Sciatic nerve (tissue), 2 donors: Measurements from ENCODE around the gene RPL18. TPM values are rescaled to one million over a fixed set of nuclear protein-coding genes. Genes with fewer than 3 reads are reported as not detected.
"Not testable (repeated sequence)": the region's sequence is repeated elsewhere in the genome, so short reads cannot be mapped to it uniquely, and the experiment has no call there.

ENCODE experiments used
- ATAC-seq: fragments of 200-7000 bp; cut with Tn5 transposase; one replicate; pipeline ENCODE4 v1.9.1; 2020; ENCODE audit warnings: mild to moderate bottlenecking, moderate library complexity
- DNase-seq: peaks from one replicate; pipeline ENCODE4 v3.0.0-alpha.2; 2020; ENCODE audit warnings: low spot score
- intact Hi-C: fragments of 100-400 bp; cut with DNase I; formaldehyde crosslinking; loops from one replicate; pipeline ENCODE4 v1.14.2; 2022
- total RNA-seq: library from RNA; stranded (reverse); fragmentation: NEBNext Ultra II Directional; extraction: Animal tissue kit (Norgen Biotek cat#: 25700); gene quantifications from one replicate; pipeline ENCODE4 v1.2.1, GENCODE V29; 2021
- donor health status: DM: no; HTN: no; CAD: no.
- donor health status: DM: no; HTN: no; CAD: no.

The RPL18 gene
- 789 TPM for total RNA-seq

GRCh38 chr19:48618916-48619691 lies at the start of gene RPL18, which contains the start of gene SPHK2:
TSS of gene RPL18 (minus strand) at chr19:48619178. CDS start at chr19:48619143, 35 bp downstream.
TSS of gene SPHK2 (plus strand) at chr19:48619506. CDS start at chr19:48620515, 1,009 bp downstream.
- intact Hi-C loops = no loop called here
- peak; percentile 97 for DNase-seq
- ATAC-seq = peak; percentile 95

DNA sequence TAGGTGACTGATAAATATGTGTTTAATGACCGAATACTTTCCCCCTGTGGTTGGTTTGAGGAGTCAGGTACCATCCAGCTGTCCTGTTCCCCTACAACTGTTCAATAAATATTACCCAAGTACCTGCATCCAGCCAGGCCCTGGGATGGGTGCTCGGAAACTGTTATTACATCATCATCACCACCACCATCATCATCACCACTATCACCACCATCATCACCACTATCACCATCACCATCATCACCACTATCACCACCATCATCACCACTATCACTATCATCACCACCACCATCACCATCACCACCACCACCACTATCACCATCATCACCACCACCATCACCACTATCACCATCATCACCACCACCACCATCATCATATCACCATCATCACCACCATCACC lies 49.8 kb upstream of the RPL18 start:
- intact Hi-C loops = no loop called here
- no peak for DNase-seq
- ATAC-seq = no peak

DNA sequence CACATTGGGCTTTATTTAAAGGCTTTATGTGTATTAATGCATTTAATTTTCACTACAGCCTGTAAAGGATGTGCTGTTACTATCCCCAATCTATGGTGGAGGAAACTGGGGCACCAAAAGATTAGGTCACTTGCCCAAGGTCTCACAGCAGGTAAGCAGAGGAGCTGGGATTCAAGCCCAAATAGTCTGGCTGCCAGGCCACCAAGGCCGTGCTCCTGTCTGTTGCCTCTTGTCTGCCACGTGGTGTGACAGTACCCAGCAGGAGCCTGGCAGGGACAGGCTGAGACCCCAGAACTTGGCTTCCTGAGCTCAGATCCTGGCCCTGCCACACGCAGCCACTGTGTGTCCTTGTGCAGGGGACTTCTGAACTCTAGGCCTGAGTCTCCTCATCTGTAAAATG lies 49.4 kb upstream of the RPL18 start:
- DNase-seq (no peak), ATAC-seq (no peak)
- intact Hi-C loops = no loop called here

GRCh38 chr19:48665786-48666185 lies 46.8 kb upstream of the RPL18 start:
- intact Hi-C loops = no loop called here
- DNase-seq (no peak), ATAC-seq (no peak)

- DNase-seq (no peak), ATAC-seq (no peak)
- intact Hi-C loops = no loop called here
Measured at GRCh38 chr19:48664476-48664875, 45.5 kb upstream of the RPL18 start.

DNA sequence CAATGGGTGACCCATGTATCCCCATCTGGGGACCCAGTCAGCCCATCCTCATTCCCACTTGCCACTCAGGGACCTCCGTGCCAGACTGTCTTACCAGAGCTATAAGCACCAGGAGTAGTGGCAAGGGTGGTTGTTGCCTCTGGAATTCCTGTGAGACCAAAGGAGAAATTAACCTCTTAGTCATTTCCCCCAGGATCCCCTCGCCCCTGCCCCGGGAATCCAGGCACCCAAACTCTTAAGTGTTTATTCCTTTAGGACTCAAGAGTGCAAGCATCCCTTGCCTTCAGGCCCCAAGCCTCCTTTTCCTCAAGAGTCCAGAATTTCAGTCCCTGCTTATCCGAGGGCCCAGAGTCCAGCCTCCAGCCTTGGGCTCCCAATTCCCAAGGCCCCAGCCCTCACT lies 44.7 kb upstream of the RPL18 start:
- DNase-seq = no peak
- no peak for ATAC-seq
- intact Hi-C loops = no loop called here

DNA sequence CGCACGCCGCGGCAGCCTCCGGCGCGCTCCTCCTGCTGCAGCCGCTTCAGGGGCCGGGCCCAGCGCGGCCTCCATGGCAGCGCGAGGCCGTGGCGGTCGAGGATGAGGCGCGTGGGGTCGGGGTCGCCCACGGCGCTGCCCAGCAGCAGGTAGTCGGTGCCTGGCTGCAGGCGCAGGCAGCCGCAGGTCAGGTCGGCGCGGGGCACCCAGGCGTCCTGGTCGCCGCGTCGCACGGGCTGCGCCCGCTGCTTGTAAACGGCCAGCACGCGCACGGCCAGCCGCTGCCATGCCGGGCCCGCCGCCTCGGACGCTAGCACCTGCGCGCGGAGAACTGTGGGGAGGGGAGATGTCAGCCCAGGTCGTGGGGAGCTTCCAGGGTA lies 42.7 kb upstream of the RPL18 start:
- ATAC-seq = no peak
- no peak for DNase-seq
- intact Hi-C loops = no loop called here

DNA sequence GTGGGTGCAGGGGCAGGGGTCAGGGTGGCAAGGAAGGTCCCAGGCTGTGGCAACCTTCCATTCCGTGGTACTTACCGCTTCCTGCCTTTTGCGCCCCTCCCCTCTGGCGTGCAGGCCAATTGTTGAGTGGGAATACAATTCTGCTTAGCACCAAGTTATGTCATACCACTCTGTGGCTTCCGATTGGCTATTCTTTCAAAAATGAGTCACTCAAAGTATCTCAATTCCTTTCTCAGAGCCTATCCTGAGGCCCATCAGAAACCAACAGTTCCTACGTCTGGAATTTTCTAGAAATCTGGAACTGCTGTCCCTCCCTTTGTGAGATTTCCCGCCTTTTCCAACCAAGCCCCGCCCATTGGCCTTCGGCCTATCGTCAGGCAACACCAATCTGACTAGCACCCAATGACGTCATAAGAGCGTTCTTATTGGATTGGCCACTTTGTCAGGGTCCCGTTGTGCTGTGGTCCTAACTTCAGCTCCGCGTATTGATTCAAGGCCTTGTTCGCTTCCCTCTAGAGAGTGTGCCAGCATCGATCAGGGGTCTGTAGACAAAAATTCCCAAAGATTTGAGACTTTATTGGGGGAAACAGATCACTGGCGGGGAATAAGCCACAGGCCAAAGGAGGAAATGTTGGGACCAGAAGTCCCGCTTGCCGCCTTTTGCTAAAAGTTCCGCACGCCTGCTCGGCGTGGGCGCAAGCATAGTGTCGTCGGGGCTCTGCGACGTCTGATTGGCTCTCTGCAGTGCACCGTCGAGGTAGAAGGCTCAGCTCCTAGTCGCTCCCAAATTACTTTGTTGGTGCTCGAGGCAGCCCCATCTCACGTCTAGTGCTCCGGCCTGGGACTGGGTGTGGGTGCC lies 42.1 kb upstream of the RPL18 start:
- peak; percentile 86 for ATAC-seq
- peak; percentile 94 for DNase-seq
- intact Hi-C loops = no loop called here

DNA sequence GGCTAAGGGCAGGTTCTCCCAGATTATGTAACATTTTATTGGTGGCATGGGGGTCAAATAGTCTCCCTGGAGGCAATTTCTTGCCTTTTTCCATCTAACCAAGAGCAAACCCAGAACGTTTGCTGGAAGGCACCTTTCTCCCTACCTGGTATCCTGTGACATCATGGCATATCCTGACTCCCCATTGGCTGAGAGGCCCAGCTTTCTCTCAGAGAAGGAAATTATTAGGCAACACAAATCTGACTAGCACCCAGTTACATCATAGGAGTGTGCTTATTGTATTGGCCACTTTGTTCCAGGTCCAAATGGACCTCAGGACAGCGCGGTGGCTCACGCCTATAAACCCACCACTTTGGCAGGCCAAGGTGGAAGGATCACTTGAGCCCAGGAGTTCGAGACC lies 40.8 kb upstream of the RPL18 start:
- no peak for DNase-seq
- no peak for ATAC-seq
- intact Hi-C loops = no loop called here

GRCh38 chr19:48658483-48658882 lies 39.5 kb upstream of the RPL18 start:
- intact Hi-C loops = no loop called here
- ATAC-seq = no peak
- DNase-seq = no peak

DNA sequence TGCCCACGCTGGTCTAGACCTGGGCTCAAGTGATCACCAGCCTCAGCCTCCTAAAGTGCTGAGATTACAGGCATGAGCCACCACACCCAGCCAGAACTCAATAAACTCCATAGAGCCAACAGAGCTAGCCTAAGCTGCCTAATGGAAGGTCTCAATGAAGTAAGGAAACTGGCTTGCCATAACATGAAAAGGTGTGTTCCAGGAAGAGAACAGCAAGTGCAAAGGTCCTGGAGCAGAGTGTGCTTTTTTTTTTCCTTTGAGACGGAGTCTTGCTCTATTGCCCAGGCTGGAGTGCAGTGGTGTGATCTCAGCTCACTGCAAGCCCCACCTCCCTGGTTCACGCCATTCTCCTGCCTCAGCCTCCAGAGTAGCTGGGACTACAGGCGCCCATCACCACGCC lies 38.9 kb upstream of the RPL18 start:
- DNase-seq, ATAC-seq, intact Hi-C loops: not testable (repeated sequence)

DNA sequence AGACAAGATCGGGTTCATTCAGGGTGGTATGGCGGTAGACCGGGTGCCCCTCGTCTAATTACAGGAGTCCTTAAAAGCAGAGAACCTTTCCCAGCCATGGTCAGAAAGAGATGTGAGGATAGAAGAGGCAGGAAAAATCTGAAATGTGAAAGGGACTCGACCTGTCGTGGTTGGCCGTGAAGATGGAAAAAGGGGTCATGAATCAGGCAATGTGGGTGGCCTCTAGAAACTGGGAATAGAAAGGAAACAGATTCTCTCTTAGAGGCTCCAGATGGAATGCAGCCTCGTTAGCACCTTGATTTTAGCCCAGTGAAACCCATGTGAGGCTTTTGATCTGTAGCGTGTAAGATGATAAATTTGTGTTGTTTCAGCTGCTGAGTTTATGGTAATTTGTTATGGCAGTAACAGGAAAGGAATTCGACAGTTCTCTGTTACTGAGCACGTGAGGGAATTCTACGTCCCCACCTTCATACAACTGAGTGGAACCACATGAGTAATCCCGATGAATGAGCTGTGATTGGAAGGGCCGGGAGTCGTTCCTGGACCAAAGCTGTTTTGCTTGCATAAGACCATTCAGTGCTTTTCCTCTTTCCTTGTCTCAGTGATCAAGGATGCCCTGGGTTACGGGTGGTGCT lies 38.0 kb upstream of the RPL18 start:
- peak; percentile 73 for ATAC-seq
- no peak for DNase-seq
- intact Hi-C loops = no loop called here

DNA sequence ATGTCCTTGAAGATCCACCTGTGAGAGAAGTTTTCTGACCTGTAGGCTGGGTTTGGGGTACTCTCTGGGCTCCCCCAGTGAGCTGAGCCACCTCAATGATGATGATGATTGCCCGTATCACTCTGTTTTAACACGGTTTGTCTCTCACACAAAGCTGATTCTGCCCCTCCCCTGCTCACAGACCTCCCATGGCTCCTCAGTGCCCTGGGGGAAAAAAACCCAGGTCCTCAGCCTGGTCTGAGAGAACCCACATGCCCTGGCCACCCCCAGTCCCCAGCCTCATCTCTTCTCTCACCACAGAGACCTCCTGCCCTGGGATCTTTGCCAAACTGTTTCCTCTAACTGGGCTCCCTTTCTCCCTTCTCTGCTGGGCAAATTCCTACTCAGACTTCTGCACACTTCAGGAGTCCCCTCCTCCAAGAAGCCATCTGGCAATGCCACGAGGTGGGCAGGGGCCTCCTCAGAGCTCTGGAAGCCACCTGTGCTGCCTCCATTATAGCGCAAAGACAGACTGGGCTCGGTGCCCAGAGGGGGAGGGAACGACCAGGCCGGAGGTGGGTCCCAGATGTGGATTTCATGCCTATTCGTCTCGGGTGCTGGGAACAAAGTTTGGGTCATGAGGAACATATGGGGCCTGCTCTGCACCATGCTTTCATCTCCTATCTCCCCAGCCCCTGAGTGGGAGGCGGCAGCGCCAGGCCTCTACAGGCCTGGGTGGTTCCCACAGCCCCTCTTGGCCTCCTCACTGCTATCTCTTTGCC lies 35.5 kb upstream of the RPL18 start:
- DNase-seq = no peak
- no peak for ATAC-seq
- intact Hi-C loops = no loop called here

DNA sequence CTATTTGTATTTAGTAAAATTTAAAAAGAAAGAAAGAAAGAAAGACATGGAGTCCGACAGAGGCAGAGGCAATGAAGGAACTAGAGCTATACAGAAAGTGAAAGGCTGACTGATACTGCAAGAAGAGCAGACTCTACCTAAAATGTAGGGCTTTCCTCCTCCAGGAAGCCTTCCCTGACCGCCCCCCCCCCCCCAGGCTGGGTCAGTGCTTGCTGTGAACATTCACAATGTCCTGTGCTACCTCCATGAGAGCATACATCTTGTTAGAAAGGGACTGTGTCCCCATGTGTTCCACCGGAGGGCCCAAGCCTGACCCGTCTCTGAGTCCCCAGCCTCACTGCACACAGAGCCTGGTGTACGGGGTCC lies 32.7 kb upstream of the RPL18 start:
- ATAC-seq (no peak), DNase-seq (no peak)
- intact Hi-C loops = no loop called here

GRCh38 chr19:48650974-48651682 lies 32.1 kb upstream of the RPL18 start:
- DNase-seq (no peak), ATAC-seq (no peak)
- intact Hi-C loops = no loop called here

DNA sequence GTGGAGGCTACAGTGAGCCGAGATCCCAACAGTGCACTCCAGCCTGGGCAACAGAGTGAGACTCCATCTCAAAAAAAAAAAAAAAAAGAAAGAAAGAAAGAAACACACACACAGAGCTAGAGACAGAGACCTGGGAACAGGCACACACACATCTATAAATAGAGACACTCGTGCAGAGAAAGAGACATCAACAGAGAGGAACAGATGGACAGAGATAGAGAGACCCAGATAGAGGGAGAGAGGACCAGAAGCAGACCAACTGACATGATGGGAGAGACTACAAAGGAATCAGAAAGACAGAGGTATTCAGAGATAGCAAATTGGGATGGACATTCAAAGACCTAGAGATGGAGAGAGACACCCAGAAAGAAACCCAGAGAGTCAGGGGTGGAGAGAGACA lies 29.2 kb upstream of the RPL18 start:
- DNase-seq (no peak), ATAC-seq (no peak)
- intact Hi-C loops = no loop called here

GRCh38 chr19:48646722-48647216 lies 27.8 kb upstream of the RPL18 start:
- DNase-seq (no peak), ATAC-seq (no peak)
- intact Hi-C loops = no loop called here

DNA sequence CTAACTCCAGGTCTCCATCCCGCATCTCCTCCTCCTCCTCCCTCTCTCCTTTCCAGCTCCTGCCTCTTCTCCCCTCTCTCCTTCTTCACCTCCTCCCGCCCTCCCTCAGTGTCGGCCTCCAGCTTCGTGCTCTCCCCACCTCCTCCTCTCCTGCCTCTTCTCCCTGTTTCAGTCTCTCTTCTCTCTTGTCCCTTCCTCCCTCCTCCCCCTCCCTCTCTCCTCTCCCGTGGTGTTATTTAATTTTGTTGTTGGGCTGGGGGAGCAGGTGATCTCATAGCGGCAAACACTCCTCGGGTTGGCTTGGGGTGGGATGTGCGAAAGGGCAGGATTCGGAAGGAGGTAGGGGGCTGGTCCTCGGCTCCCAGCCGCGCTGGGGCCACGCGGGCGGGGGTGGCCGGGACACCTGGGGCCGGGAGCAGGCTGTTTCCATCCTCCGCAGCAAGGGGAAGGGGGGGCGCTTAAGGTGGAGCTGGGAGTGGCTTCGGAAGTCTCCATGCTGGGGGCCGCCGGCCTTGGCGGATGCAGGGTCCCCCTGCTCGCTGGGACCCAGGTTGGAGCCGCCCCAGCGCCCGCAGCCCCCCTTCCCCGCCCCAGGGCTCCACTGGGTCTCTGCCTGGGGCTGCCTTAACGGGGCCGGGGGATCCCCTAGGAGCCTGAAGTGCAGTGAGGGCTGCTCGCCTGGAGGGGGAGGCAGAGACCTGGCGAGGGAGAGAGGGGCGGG lies 27.2 kb upstream of the RPL18 start, which contains the start of gene CA11:
Gene CA11, minus strand, starts transcription at position 187 of the 721 bp plus-strand sequence. CDS start 555 bp downstream, outside the sequence.
- DNase-seq (peak; percentile 95), ATAC-seq (peak; percentile 91)
- intact Hi-C loops = no loop called here
